HepG2 (cell line): ENCODE data around the gene KLF16. TPM values are rescaled to one million over a fixed set of nuclear protein-coding genes. Genes with fewer than 3 reads are reported as not detected.

Experiments
- ATAC-seq: fragments of 200-7000 bp; cut with Tn5 transposase; 3 replicates; pipeline ENCODE4 v1.9.1; 2020; ENCODE audit warnings: mild to moderate bottlenecking, moderate library complexity
- BruUV-seq: library from RNA; stranded (reverse); fragments of 400-500 nt; replicated peaks from 2 replicates; lab custom pipeline; 2021; lab: Mats Ljungman, UMichigan
- CTCF ChIA-PET: fragments of 300-600 bp; formaldehyde crosslinking; extraction: SDS; loops from one replicate; lab custom pipeline; 2021; ENCODE audit warnings: low total read pairs, inconsistent platforms, low intra/inter-chr PET ratio; lab: Yijun Ruan, JAX
- POLR2A ChIA-PET: fragments of 350-600 bp; sonication (Branson Sonifier 250); formaldehyde crosslinking; loops from one replicate; lab custom pipeline; 2020; ENCODE audit warnings: antibody characterized with exemption, inconsistent platforms; lab: Yijun Ruan, JAX
- DNase-seq: peaks from one replicate; pipeline ENCODE4 v3.0.0-alpha.2; 2015; ENCODE audit warnings: low spot score
- FAIRE-seq: peaks from 3 replicates; lab custom pipeline; 2011; peaks lifted over from hg19 to GRCh38; lab: Jason Lieb, UNC
- H2AFZ ChIP-seq: one replicate; pipeline ENCODE4 v1.6.1; 2011; ENCODE audit warnings: low read length, inconsistent platforms
- H3K27ac ChIP-seq: fragments of 300-600 bp; 3 replicates; pipeline ENCODE4 v1.8.0; 2011; ENCODE audit warnings: mixed run types, mild to moderate bottlenecking, mixed read lengths, low read length, inconsistent platforms; ENCODE audit not compliant: insufficient read depth; ENCODE audit errors: extremely low read length
- H3K27me3 ChIP-seq, 2 experiments: fragments of 200-600 bp in 1 of 2; 2 replicates in 1 of 2; 3 replicates in 1 of 2; pipeline versions ENCODE4 v1.6.0 to v1.8.0; 2011; ENCODE audit warnings: low read length in 2 of 2, mild to moderate bottlenecking in 2 of 2, moderate library complexity in 2 of 2, inconsistent platforms in 1 of 2; ENCODE audit not compliant: insufficient read depth in 2 of 2, control insufficient read depth in 1 of 2
- H3K36me3 ChIP-seq, 2 experiments: fragments of 200-600 bp in 1 of 2; replicated peaks in 1 of 2; 2 replicates in 1 of 2; 3 replicates in 1 of 2; pipeline versions ENCODE4 v1.5.1 to v1.8.0; 2011; ENCODE audit warnings: low read length in 2 of 2, inconsistent platforms in 1 of 2; ENCODE audit not compliant: insufficient read depth in 2 of 2, control insufficient read depth in 1 of 2
- H3K4me1 ChIP-seq: 2 replicates; pipeline ENCODE4 v1.5.1; 2012; ENCODE audit warnings: low read length, inconsistent platforms; ENCODE audit not compliant: insufficient read depth
- H3K4me2 ChIP-seq: 2 replicates; pipeline ENCODE4 v1.6.0; 2011; ENCODE audit warnings: low read depth, low read length, inconsistent platforms
- H3K4me3 ChIP-seq, 3 experiments: fragments of 200-600 bp in 1 of 3; sonication (generic), shearing (Covaris generic) in 1 of 3; replicated peaks in 1 of 3; 2 replicates each; pipeline ENCODE4 v1.5.1; 2011 to 2016; ENCODE audit warnings: low read length in 3 of 3, inconsistent platforms in 2 of 3, low read depth in 2 of 3, mild to moderate bottlenecking in 2 of 3, control low read depth in 1 of 3, mixed read lengths in 1 of 3; ENCODE audit not compliant: insufficient read depth in 1 of 3
- H3K79me2 ChIP-seq: one replicate; pipeline ENCODE4 v1.6.1; 2011; ENCODE audit warnings: low read length, inconsistent platforms; ENCODE audit not compliant: insufficient read depth
- H3K9ac ChIP-seq: 2 replicates; pipeline ENCODE4 v1.6.0; 2011; ENCODE audit warnings: mild to moderate bottlenecking, low read depth, low read length, inconsistent platforms; ENCODE audit not compliant: insufficient read depth
- H3K9me3 ChIP-seq: 2 replicates; pipeline ENCODE4 v1.5.1; 2012; ENCODE audit warnings: mild to moderate bottlenecking, low read length
- H4K20me1 ChIP-seq: 2 replicates; pipeline ENCODE4 v1.6.0; 2011; ENCODE audit warnings: inconsistent platforms, mild to moderate bottlenecking, low read length, moderate library complexity; ENCODE audit not compliant: insufficient read depth
- ARNTL ChIP-seq: sonication (generic); formaldehyde crosslinking; IDR thresholded peaks from 2 replicates; pipeline ENCODE4 v1.4.0; 2020; ENCODE audit warnings: mild to moderate bottlenecking, missing genetic modification reagents
- BCL6 ChIP-seq: IDR thresholded peaks from 2 replicates; pipeline ENCODE4 v1.6.1; 2016; ENCODE audit warnings: missing genetic modification reagents, missing compliant biosample characterization
- BRCA1 ChIP-seq: sonication (generic); formaldehyde crosslinking; IDR thresholded peaks from 2 replicates; pipeline ENCODE4 v1.4.0; 2020; ENCODE audit warnings: missing genetic modification reagents
- GABPB1 ChIP-seq: IDR thresholded peaks from 2 replicates; pipeline ENCODE4 v1.6.1; 2016; ENCODE audit warnings: mild to moderate bottlenecking, missing genetic modification reagents, moderate library complexity, missing compliant biosample characterization
- KMT2B ChIP-seq: IDR thresholded peaks from 2 replicates; pipeline ENCODE4 v1.6.1; 2016; ENCODE audit warnings: missing genetic modification reagents, missing compliant biosample characterization
- SIN3A ChIP-seq: IDR thresholded peaks from 2 replicates; pipeline ENCODE4 v1.6.1; 2011; ENCODE audit warnings: low read depth, mild to moderate bottlenecking, control low read depth, low read length, borderline replicate concordance
- ZNF136 ChIP-seq: sonication (generic); formaldehyde crosslinking; IDR thresholded peaks from 2 replicates; pipeline ENCODE4 v1.8.1; 2022; ENCODE audit warnings: low read depth, mild to moderate bottlenecking, moderate library complexity, missing genetic modification reagents
- ZNF546 ChIP-seq: sonication (generic); formaldehyde crosslinking; conservative IDR thresholded peaks from 2 replicates; pipeline ENCODE4 v1.8.1; 2023; ENCODE audit warnings: mild to moderate bottlenecking, missing genetic modification reagents
- WGBS: methylation state at CpG from one replicate; pipeline ENCODE4 v1.1.6; 2017; ENCODE audit warnings: low lambda C conversion rate; 5-methylcytosine and 5-hydroxymethylcytosine counted together
- in situ Hi-C: cut with HindIII; loops from 2 replicates; pipeline ENCODE4 v1.10.0; 2017; ENCODE audit warnings: low pct_unique_long_range_greater_than_20kb; ENCODE audit not compliant: extremely low pct_ligation_motif_present
- intact Hi-C: fragments of 100-400 bp; cut with micrococcal nuclease; formaldehyde crosslinking; loops from one replicate; pipeline ENCODE4 v1.10.0; 2022; ENCODE audit not compliant: unreplicated experiment
- polyA plus RNA-seq, 8 experiments: library from polyadenylated mRNA; depleted of rRNA in 3 of 8; stranded (reverse) in 7 of 8; unstranded in 1 of 8; fragments of >200 nt; fragmentation: Illumina TruSeq in 4 of 8; extraction: Trizol in 4 of 8; gene quantifications; 2 replicates each; pipeline versions ENCODE4 v1.2.1 to v1.2.3, GENCODE V29; 2011 to 2016; ENCODE audit warnings: low read depth in 4 of 8, missing spikeins in 1 of 8, mixed read lengths in 1 of 8; ENCODE audit not compliant: insufficient read depth in 1 of 8
- total RNA-seq, 5 experiments: library from RNA; depleted of rRNA; stranded (reverse); fragments of >200 nt; fragmentation: Illumina TruSeq; extraction: Trizol; gene quantifications; 2 replicates each; pipeline ENCODE4 v1.2.3, GENCODE V29; 2016; ENCODE audit warnings: low read depth in 1 of 5
- TF ChIP-seq, protein P1 (sequence below): sonication (generic); formaldehyde crosslinking; IDR thresholded peaks from 2 replicates; pipeline ENCODE4 v1.5.1; 2020; ENCODE audit warnings: mild to moderate bottlenecking, missing genetic modification reagents, moderate library complexity
- TF ChIP-seq, protein P2 (sequence below): sonication (generic); formaldehyde crosslinking; IDR thresholded peaks from 2 replicates; pipeline ENCODE4 v1.4.0; 2020; ENCODE audit warnings: missing genetic modification reagents

Gene KLF16
- total and polyA plus RNA-seq, 2 of the 13 experiments (the other 11 are each of a cell fraction or from before 2014, with no cell fraction given) = 3.5 to 6.7 TPM

DNA sequence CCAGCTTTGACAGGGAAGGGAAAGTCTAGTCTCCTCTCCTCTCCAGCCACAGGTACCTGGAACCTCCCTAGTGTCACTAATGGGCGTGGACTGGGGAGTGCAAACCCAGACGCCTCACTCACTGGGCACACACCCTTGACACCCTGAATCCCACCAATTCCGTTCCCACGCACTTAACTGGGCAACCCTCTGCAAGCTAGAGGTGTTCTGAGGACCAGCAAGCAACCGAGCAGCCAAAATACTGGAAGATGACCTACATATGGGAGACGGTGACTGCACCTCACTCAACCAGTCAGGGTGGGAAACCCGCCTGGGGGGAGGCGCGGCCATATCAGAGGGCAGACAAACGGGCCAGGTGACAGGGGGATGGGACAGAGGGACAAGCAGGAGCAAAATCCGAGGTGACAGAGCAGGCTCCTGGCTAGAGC, 20.9 kb upstream of the KLF16 start:
- WGBS = 4% methylated on average over 11 of the region's 11 CpGs
- Histone ChIP-seq H3K4me2 (peak overlapping the region; percentile 91), H3K79me2 (peaks cover 32% of the 10 kb centered on the region), H3K27me3 (no peaks in the 10 kb centered on the region), H3K9ac (peak overlapping the region; percentile 90), H3K27ac (peak overlapping the region; percentile 63), H3K9me3 (no peaks in the 10 kb centered on the region)
- in situ Hi-C loops = no loop called here
- POLR2A ChIA-PET = interaction anchor here (1.1 kb wide), 1 partner anchor 18 kb away, joined by 5 read pairs; no protein-coding TSS in a partner anchor
- FAIRE-seq = no peak
- TF ChIP-seq, protein P1, sequence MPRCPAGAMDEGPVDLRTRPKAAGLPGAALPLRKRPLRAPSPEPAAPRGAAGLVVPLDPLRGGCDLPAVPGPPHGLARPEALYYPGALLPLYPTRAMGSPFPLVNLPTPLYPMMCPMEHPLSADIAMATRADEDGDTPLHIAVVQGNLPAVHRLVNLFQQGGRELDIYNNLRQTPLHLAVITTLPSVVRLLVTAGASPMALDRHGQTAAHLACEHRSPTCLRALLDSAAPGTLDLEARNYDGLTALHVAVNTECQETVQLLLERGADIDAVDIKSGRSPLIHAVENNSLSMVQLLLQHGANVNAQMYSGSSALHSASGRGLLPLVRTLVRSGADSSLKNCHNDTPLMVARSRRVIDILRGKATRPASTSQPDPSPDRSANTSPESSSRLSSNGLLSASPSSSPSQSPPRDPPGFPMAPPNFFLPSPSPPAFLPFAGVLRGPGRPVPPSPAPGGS (CRISPR knock-in tag) = no peak
- TF ChIP-seq GABPB1 = no peak
- TF ChIP-seq ZNF546 = no peak
- no peak for TF ChIP-seq ZNF136 (CRISPR knock-in tag)
- peak; percentile 16; the same call in 1 of the 2 replicates for TF ChIP-seq SIN3A
- TF ChIP-seq, protein P2, sequence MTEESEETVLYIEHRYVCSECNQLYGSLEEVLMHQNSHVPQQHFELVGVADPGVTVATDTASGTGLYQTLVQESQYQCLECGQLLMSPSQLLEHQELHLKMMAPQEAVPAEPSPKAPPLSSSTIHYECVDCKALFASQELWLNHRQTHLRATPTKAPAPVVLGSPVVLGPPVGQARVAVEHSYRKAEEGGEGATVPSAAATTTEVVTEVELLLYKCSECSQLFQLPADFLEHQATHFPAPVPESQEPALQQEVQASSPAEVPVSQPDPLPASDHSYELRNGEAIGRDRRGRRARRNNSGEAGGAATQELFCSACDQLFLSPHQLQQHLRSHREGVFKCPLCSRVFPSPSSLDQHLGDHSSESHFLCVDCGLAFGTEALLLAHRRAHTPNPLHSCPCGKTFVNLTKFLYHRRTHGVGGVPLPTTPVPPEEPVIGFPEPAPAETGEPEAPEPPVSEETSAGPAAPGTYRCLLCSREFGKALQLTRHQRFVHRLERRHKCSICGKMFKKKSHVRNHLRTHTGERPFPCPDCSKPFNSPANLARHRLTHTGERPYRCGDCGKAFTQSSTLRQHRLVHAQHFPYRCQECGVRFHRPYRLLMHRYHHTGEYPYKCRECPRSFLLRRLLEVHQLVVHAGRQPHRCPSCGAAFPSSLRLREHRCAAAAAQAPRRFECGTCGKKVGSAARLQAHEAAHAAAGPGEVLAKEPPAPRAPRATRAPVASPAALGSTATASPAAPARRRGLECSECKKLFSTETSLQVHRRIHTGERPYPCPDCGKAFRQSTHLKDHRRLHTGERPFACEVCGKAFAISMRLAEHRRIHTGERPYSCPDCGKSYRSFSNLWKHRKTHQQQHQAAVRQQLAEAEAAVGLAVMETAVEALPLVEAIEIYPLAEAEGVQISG (CRISPR knock-in tag) = 0 out of 2 replicates have a peak, but pooled peaks have one; percentile 11
- 0 out of 2 replicates have a peak, but pooled peaks have one; percentile 6 for TF ChIP-seq KMT2B (CRISPR knock-in tag)
- no peak for TF ChIP-seq ARNTL (CRISPR knock-in tag)
- TF ChIP-seq BCL6 = no peak
- no peak for TF ChIP-seq BRCA1 (CRISPR knock-in tag)
- TF ChIP-seq, all 625 proteins: peak for 3
- DNase-seq (no peak), ATAC-seq (peak; percentile 21; the same call in 2 of the 3 replicates)
- BruUV-seq = no TSS peak
- H3K4me1 ChIP-seq = peaks cover 50% of the 10 kb centered on the region
- H2AFZ ChIP-seq = no peak overlapping the region
- H3K36me3 ChIP-seq = peaks cover 0 to 3% of the 10 kb centered on the region in 2 experiments; a peak in 1 of 5 replicates
- CTCF ChIA-PET = no interaction called here
- intact Hi-C loops = no loop called here
- peaks cover 16% of the 10 kb centered on the region for H4K20me1 ChIP-seq
- peak overlapping the region; percentile 77 to 99 (median 89) for H3K4me3 ChIP-seq
